GM18517 (cell line): ENCODE measurements around the gene MAB21L2.

Experiments used
- ATAC-seq: cut with Tn5 transposase; IDR thresholded peaks from one replicate; pipeline ENCODE4 v1.9.1; 2021; ENCODE audit warnings: mild to moderate bottlenecking, moderate library complexity; ENCODE audit not compliant: unreplicated experiment

Gene MAB21L2

GRCh38 chr4:150600812-150601445 lies 19.0 kb downstream of the MAB21L2 start:
- ATAC-seq = no peak

- ATAC-seq = no peak
Measured at GRCh38 chr4:150609131-150609530, 27.2 kb downstream of the MAB21L2 start.

DNA sequence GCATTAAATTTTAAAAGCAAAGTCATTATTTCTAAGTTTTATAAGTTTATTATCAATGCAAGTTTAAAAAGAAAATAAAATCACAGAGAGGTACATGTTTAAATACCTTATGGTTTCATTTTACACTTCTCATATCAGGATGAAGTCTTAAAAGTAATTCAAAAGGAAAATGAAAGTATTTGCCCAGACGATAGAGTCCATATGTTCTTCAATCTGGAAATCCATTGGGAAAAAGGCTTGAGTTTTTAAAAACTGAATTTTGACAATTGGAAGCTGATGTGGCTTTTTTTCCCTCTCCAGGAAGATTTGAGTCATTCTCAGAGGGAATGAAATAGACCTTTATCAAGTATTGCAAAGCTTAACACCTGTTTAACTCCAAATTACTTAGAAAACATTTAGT lies 37.1 kb downstream of the MAB21L2 start:
- no peak for ATAC-seq

DNA sequence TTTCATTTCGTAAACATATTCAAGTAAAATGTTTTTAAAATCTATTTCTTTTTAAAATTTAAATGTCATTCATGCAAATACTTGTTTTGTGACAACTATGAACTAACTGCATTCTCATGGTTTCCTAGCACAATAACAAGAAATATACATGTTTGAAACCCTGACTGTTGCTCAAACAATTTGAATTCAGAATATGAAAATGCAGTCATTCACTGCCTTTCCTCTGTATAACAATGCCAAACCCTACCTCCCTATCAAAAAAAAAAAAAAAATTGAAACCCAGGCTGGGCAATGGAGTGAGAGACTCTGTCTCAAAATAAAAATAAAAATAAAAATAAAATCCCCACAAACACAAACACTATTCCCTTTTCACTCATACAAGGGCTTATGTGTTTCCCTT lies 42.1 kb downstream of the MAB21L2 start:
- ATAC-seq = no peak

GRCh38 chr4:150625033-150625432 lies 43.1 kb downstream of the MAB21L2 start:
- no peak for ATAC-seq

GRCh38 chr4:150628073-150628472 lies 46.1 kb downstream of the MAB21L2 start:
- no peak for ATAC-seq

DNA sequence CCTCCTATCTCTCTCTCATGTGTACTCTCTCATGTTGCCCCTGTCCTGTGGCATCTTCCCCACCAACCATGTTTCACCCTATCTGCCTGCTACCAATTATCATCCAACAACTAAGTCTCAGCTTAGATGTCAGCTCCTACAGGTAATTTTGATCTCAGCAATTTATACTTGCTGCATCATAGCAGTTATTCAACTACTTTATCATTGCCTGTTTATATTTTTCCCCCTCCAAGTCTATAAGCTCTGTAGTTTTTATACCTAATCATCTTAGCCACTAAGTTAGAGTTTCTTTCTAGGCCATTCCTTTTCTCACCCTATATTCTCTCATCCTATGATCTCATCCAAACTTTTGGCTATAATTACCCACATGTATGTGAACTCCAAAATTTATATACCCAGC lies 50.7 kb downstream of the MAB21L2 start:
- ATAC-seq = no peak
